ENCODE results near the gene BRD7.

GRCh38 chr16:50286681-50287080 lies 82.1 kb downstream of the BRD7 start:
- TF ChIP-seq CTCF (conservative IDR thresholded peaks at IDR 0.05) (no peak), EZH2 (IDR thresholded peaks at IDR 0.05; ENCODE audit: low read depth) (no peak)

Measured in PC-9 (cell line).